A673 (cell line): ENCODE measurements around the gene SLC25A47. TPM values are rescaled to one million over a fixed set of nuclear protein-coding genes. Genes with fewer than 3 reads are reported as not detected.

ENCODE experiments used
- BruUV-seq: library from RNA; stranded (reverse); fragments of 400-500 nt; replicated peaks from 2 replicates; lab custom pipeline; 2021; lab: Mats Ljungman, UMichigan
- CTCF ChIA-PET: fragments of 300-600 bp; sonication (Branson Sonifier 250); formaldehyde crosslinking; loops from one replicate; lab custom pipeline; 2022; ENCODE audit warnings: antibody characterized with exemption; lab: Charles Lee
- POLR2A ChIA-PET: fragments of 300-600 bp; sonication (Branson Sonifier 250); formaldehyde crosslinking; loops from one replicate; lab custom pipeline; 2022; ENCODE audit warnings: antibody characterized with exemption; ENCODE audit not compliant: low non-redundant PET; lab: Charles Lee
- DNase-seq: peaks from one replicate; pipeline ENCODE4 v3.0.0-alpha.2; 2015; ENCODE audit warnings: low spot score
- H3K27ac ChIP-seq: fragments of 200-600 bp; sonication (generic); 2 replicates; pipeline ENCODE4 v1.5.1; 2016; ENCODE audit warnings: mixed run types, low read depth, mild to moderate bottlenecking, mixed read lengths, antibody characterized with exemption, low read length; ENCODE audit not compliant: poor library complexity, severe bottlenecking
- H3K27me3 ChIP-seq: fragments of 200-600 bp; sonication (generic); replicated peaks from 2 replicates; pipeline ENCODE4 v1.6.1; 2017; ENCODE audit warnings: mixed run types, low read depth, mild to moderate bottlenecking, mixed read lengths, antibody characterized with exemption, low read length; ENCODE audit not compliant: insufficient read depth, poor library complexity
- H3K36me3 ChIP-seq: fragments of 200-600 bp; sonication (generic); 2 replicates; pipeline ENCODE4 v1.6.1; 2016; ENCODE audit warnings: mixed run types, mild to moderate bottlenecking, mixed read lengths, antibody characterized with exemption, low read length; ENCODE audit not compliant: insufficient read depth, poor library complexity, severe bottlenecking
- H3K4me1 ChIP-seq: fragments of 200-600 bp; sonication (generic); 2 replicates; pipeline ENCODE4 v1.6.1; 2017; ENCODE audit warnings: mixed run types, mild to moderate bottlenecking, mixed read lengths, antibody characterized with exemption, low read length; ENCODE audit not compliant: insufficient read depth, poor library complexity, severe bottlenecking
- H3K4me3 ChIP-seq: fragments of 200-600 bp; sonication (generic); 2 replicates; pipeline ENCODE4 v1.5.1; 2016; ENCODE audit warnings: low read depth, mixed run types, mild to moderate bottlenecking, mixed read lengths, low read length; ENCODE audit not compliant: poor library complexity, severe bottlenecking
- H3K9me3 ChIP-seq: fragments of 200-600 bp; sonication (generic); 2 replicates; pipeline ENCODE4 v1.6.1; 2016; ENCODE audit warnings: mixed run types, low read depth, mild to moderate bottlenecking, mixed read lengths, antibody characterized with exemption, low read length; ENCODE audit not compliant: poor library complexity, severe bottlenecking
- CTCF ChIP-seq: fragments of 300-800, 200-600 bp; sonication (generic); conservative IDR thresholded peaks from 2 replicates; pipeline ENCODE4 v1.5.1; 2017; ENCODE audit warnings: low read depth, mild to moderate bottlenecking, antibody characterized with exemption, low read length, moderate library complexity, mixed read lengths
- EZH2 ChIP-seq: fragments of 200-600 bp; sonication (generic); IDR thresholded peaks from 2 replicates; pipeline ENCODE4 v1.6.1; 2017; ENCODE audit warnings: borderline replicate concordance, low read depth, mild to moderate bottlenecking, mixed read lengths, antibody characterized with exemption, low read length; ENCODE audit not compliant: poor library complexity, severe bottlenecking
- intact Hi-C: fragments of 100-400 bp; cut with micrococcal nuclease; formaldehyde crosslinking; loops from one replicate; pipeline ENCODE4 v1.10.0; 2022; ENCODE audit not compliant: unreplicated experiment
- total RNA-seq: library from RNA; stranded (reverse); gene quantifications from 2 replicates; pipeline ENCODE4 v1.2.3, GENCODE V29; 2021

SLC25A47 gene
- total RNA-seq, 1 experiment from 2014 or later, result not detected

- H3K36me3 ChIP-seq, result peaks cover 52% of the 10 kb centered on the region
- no peaks in the 10 kb centered on the region for H3K9me3 ChIP-seq
- TF ChIP-seq CTCF (no peak), EZH2 (no peak)
- H3K27me3 ChIP-seq, result no peaks in the 10 kb centered on the region
- no peak for DNase-seq
- intact Hi-C loops, result no loop called here
- POLR2A ChIA-PET, result no interaction called here
- H3K4me1 ChIP-seq, result no peaks in the 10 kb centered on the region
- CTCF ChIA-PET, result interaction anchor here (0.6 kb wide), 1 partner anchor 311 kb away, joined by 3 read pairs; no protein-coding TSS in a partner anchor
- H3K27ac ChIP-seq, result no peak overlapping the region
- no peak overlapping the region for H3K4me3 ChIP-seq
- no TSS peak for BruUV-seq
These were observed 27.3 kb downstream of the SLC25A47 start for GRCh38 chr14:100350276-100350926.

DNA sequence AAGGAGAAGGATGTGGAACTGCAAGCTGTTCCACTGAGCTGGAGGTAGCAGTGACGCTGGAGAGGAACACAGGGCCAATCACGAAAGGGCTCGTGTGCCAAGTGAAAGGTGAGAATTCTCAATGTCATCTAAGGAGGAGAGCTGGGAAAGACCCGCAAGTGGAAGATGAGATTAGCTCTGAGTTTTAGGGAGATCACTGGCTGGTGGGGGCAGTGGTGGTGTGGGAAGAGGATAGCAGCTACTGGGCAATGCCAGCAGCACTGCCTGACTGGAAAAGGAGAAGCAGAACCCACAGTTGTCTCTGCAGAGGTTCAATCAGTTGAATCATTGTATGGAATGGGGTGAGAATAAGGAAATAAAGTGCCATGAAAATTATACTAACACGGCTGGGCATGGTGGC lies 27.8 kb downstream of the SLC25A47 start:
- H3K4me3 ChIP-seq, result no peak overlapping the region
- H3K36me3 ChIP-seq, result peaks cover 54% of the 10 kb centered on the region
- H3K27me3 ChIP-seq, result no peaks in the 10 kb centered on the region
- no peak for TF ChIP-seq EZH2
- no peak overlapping the region for H3K27ac ChIP-seq
- no peak for DNase-seq
- H3K9me3 ChIP-seq, result no peaks in the 10 kb centered on the region
- intact Hi-C loops, result no loop called here
- no TSS peak for BruUV-seq
- H3K4me1 ChIP-seq, result no peaks in the 10 kb centered on the region
- CTCF ChIA-PET, result no interaction called here
- POLR2A ChIA-PET, result no interaction called here

DNA sequence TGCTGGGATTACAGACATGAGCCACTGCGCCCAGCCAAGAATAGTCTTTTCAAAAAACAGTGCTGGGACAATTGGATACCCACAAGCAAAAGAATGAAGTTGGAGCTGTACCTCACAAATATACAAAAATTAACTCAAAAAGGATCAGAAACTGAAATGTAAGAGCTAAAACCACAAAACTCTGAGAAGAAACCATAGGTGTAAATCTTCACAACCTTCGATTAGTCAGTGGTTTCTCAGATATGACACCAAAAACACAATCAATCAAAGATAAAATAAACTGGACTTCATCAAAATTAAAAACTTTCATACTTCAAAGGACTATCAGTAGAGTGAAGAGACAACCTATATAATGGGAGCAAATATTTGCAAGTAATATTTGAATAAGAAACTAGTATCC lies 35.3 kb downstream of the SLC25A47 start:
- Histone ChIP-seq H3K27ac (no peak overlapping the region), H3K27me3 (no peaks in the 10 kb centered on the region), H3K4me3 (no peak overlapping the region), H3K9me3 (peaks cover 5% of the 10 kb centered on the region), H3K4me1 (no peaks in the 10 kb centered on the region), H3K36me3 (peaks cover 77% of the 10 kb centered on the region)
- POLR2A ChIA-PET, result no interaction called here
- CTCF ChIA-PET, result no interaction called here
- no peak for DNase-seq
- intact Hi-C loops, result no loop called here
- TF ChIP-seq EZH2 (no peak), CTCF (no peak)
- no TSS peak for BruUV-seq

DNA sequence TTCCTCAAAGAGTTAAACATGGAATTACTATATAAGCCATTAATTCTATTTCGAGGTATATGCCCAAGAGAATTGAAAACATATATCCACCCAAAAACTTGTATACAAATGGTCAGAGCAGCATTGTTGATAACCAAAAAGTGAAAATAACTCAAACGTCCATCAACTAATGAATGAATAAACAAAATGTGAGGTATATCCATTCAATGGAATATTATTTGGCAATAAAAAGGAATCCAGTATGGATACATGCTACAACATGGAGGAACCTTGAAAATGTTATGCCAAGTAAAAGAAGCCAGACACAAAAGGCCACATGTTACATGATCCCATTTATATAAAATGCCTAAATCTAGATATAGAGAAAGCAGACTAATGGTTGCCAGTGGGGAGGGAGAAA lies 36.0 kb downstream of the SLC25A47 start:
- no peaks in the 10 kb centered on the region for H3K4me1 ChIP-seq
- H3K36me3 ChIP-seq, result peaks cover 69% of the 10 kb centered on the region
- ChIA-PET CTCF (no interaction called here), POLR2A (no interaction called here)
- no peaks in the 10 kb centered on the region for H3K27me3 ChIP-seq
- H3K27ac ChIP-seq, result no peak overlapping the region
- intact Hi-C loops, result no loop called here
- H3K9me3 ChIP-seq, result peaks cover 5% of the 10 kb centered on the region
- no peak for DNase-seq
- H3K4me3 ChIP-seq, result no peak overlapping the region
- TF ChIP-seq EZH2 (no peak), CTCF (no peak)
- BruUV-seq, result no TSS peak
